ENCODE measurements around the gene EXOC3. TPM values are rescaled to one million over a fixed set of nuclear protein-coding genes. Genes with fewer than 3 reads are reported as not detected.

The EXOC3 gene
- total and polyA plus RNA-seq, 2 of the 8 experiments (the other 6 are each of a cell fraction or from before 2014, with no cell fraction given) = 14.4 to 30.0 TPM

DNA sequence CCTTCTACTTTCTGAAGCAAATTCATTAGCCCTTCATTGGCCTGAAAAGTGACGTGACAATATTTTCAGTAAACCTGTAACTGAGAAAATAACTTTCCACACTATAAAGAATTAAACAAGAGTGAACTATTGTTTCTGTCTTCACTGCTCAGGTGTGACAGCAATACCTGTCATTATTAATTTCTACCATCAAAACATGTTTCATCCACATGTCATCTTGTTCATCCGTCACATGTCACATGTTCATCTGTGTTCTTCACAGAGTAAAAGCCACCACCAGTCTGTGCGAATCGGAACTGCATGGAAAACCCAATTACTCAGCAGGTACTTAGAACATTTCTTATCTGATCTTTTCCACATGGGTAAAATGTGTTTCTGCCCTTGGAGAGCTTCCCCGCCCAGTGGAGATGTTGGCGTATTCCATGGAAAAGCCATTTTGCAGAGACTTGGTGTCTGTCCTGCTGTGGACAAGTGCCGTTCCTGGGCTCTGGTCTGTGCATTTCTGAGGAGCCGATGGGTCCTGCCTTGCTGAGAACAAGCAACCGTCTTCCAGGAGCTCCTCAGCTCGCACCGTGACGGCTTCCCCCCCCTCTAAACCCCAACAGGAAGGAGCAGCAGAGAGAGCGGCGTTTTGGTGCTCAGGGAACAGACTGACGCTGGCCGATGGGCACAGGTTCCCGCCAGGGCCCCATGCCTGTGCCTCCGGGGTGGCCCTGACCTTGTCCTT is 10.6 kb upstream of the EXOC3 start:
- no peak overlapping the region for H2BK12ac ChIP-seq (ENCODE audit: low read depth, low read length)
- H4K20me1 ChIP-seq (replicated peaks in 1 of 2; ENCODE audit: control insufficient read depth in 1 of 2, insufficient read depth in 2 of 2, low read length in 2 of 2) = peaks cover 0 to under 1% of the 10 kb centered on the region in 2 experiments
- H2BK15ac ChIP-seq (ENCODE audit: low read length) = no peak overlapping the region
- POLR2A ChIA-PET (ENCODE audit: partially characterized antibody) = interaction anchor here (1.1 kb wide), 1 partner anchor 16 kb away, joined by 3 read pairs; no protein-coding TSS in a partner anchor
- no peak overlapping the region for H4K8ac ChIP-seq (ENCODE audit: extremely low read depth, insufficient read depth, low read length)
- H3K36me3 ChIP-seq (ENCODE audit: control insufficient read depth in 2 of 4, insufficient read depth in 4 of 4, low read length in 3 of 4) = no peaks in the 10 kb centered on the region
- H3K4me1 ChIP-seq (replicated peaks in 1 of 4; ENCODE audit: control insufficient read depth in 3 of 4, insufficient read depth in 4 of 4, low read length in 3 of 4) = peaks cover 0 to 3% (median 1%) of the 10 kb centered on the region in 4 experiments; a peak in 1 of 7 replicates
- no peak overlapping the region for H3K18ac ChIP-seq (ENCODE audit: extremely low read depth, low read length)
- no peak overlapping the region for H3K56ac ChIP-seq (replicated peaks; ENCODE audit: insufficient read length, low read depth, low read length)
- CTCF ChIA-PET (ENCODE audit: partially characterized antibody) = interaction anchor here (0.7 to 9.7 kb wide), 15 partner anchors 9 to 116 kb away, joined by 3 to 99 read pairs (median 6); partner anchors contain the start of gene AHRR
- no peak overlapping the region for H2AFZ ChIP-seq (ENCODE audit: low read length)
- no peak overlapping the region for H3K23ac ChIP-seq (ENCODE audit: insufficient read length)
- H3K79me1 ChIP-seq (ENCODE audit: low read depth, low read length) = no peaks in the 10 kb centered on the region
- peaks cover 0 to 3% of the 10 kb centered on the region in 2 experiments; a peak in 1 of 4 replicates for H3K9me3 ChIP-seq (ENCODE audit: insufficient read depth in 2 of 2, low read depth in 1 of 2, low read length in 1 of 2)
- H2BK120ac ChIP-seq (replicated peaks; ENCODE audit: low read depth, low read length) = no peak overlapping the region
- H3K14ac ChIP-seq (ENCODE audit: insufficient read length) = no peak overlapping the region
- no peak overlapping the region for H3K4me2 ChIP-seq (ENCODE audit: insufficient read depth in 1 of 2, low read depth in 2 of 2, low read length in 2 of 2)
- TF ChIP-seq TBP (IDR thresholded peaks at IDR 0.05; ENCODE audit: low read depth, low read length) (no peak), GABPA (IDR thresholded peaks at IDR 0.05; ENCODE audit: borderline replicate concordance, insufficient read depth, low read length) (no peak)
- no peak overlapping the region for H3K4me3 ChIP-seq (ENCODE audit: extremely low read depth in 1 of 4, insufficient read depth in 2 of 4, low read depth in 3 of 4, low read length in 4 of 4)
- WGBS, 2 experiments (ENCODE audit: extremely low coverage in 1 of 2, insufficient coverage in 1 of 2, insufficient read length in 1 of 2, insufficient replicate concordance in 2 of 2, low coverage in 1 of 2, low lambda C conversion rate in 2 of 2, missing lambda C conversion rate in 1 of 2) = 85% methylated on average over 18 of the region's 18 CpGs; no CpG with 5 or more reads in 1 of the 2 experiments
- H2BK5ac ChIP-seq (ENCODE audit: low read depth, low read length) = no peak overlapping the region
- H3K23me2 ChIP-seq (ENCODE audit: low read depth, low read length) = no peaks in the 10 kb centered on the region
- no peak overlapping the region for H3K27ac ChIP-seq (ENCODE audit: low read depth, low read length)
- no peak overlapping the region for H3K4ac ChIP-seq (replicated peaks; ENCODE audit: insufficient read length, low read depth, low read length)
- no peaks in the 10 kb centered on the region for H3K27me3 ChIP-seq (replicated peaks in 1 of 4; ENCODE audit: control insufficient read depth in 3 of 4, extremely low read depth in 1 of 4, insufficient read depth in 3 of 4, low read length in 3 of 4)
- no peaks in the 10 kb centered on the region for H3K79me2 ChIP-seq (ENCODE audit: control insufficient read depth in 1 of 2, insufficient read depth in 2 of 2, low read length in 2 of 2)
- H3K9ac ChIP-seq (replicated peaks in 1 of 4; ENCODE audit: extremely low read depth in 1 of 4, low read depth in 3 of 4, low read length in 3 of 4) = no peak overlapping the region
- H2BK20ac ChIP-seq (ENCODE audit: low read length) = no peak overlapping the region
- no peak overlapping the region for H4K91ac ChIP-seq (replicated peaks; ENCODE audit: insufficient read length, low read length)
- FAIRE-seq (no peak), DNase-seq (ENCODE audit: low read depth in 1 of 2, low spot score in 2 of 2) (no peak)
- no peak overlapping the region for H2AK5ac ChIP-seq (ENCODE audit: low read depth, low read length)
- no peak overlapping the region for H4K5ac ChIP-seq (ENCODE audit: insufficient read length, low read depth, low read length)
